ENCODE results near the gene OLA1. TPM values are rescaled to one million over a fixed set of nuclear protein-coding genes. Genes with fewer than 3 reads are reported as not detected.

Gene OLA1
- total RNA-seq, 1 experiment from 2014 or later, result 126 TPM

DNA sequence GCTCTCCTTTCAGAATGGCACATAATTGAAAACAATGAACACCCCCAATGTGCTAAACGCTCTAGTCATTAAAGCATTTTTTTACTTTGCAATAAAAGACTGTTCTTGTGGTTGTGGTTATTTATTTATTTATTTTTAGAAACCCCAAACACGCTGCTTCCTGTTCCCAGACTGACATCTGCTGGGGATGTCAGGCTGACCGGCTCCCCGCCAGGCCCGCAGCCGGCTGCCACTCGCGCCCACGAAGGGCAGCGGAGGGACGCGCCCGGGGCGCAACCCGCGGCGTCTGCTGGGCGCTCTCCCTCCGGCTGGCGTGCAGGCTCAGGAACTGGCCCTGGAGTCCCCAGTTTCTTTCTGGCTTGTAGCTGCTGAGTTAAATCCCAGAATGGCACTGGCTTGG is 200.1 kb downstream of the OLA1 start:
- Histone ChIP-seq H3K9me3 (ENCODE audit: control insufficient read depth, insufficient read depth, low read depth, low read length) (no peaks in the 10 kb centered on the region), H3K4me3 (ENCODE audit: low read depth in 2 of 2, low read length in 2 of 2) (no peak overlapping the region), H3K27me3 (ENCODE audit: control insufficient read depth, insufficient read depth, low read length) (no peaks in the 10 kb centered on the region), H3K36me3 (ENCODE audit: control insufficient read depth, insufficient read depth, low read length) (no peaks in the 10 kb centered on the region), H3K27ac (ENCODE audit: low read length) (no peak overlapping the region), H3K4me1 (ENCODE audit: control insufficient read depth, insufficient read depth, low read length) (0 out of 2 replicates have a peak, but pooled peaks cover 2% of the 10 kb centered on the region)
- ATAC-seq, result no peak
- in situ Hi-C loops (cut with HindIII; ENCODE audit: low pct_unique_long_range_greater_than_20kb, low sequenced_read_pairs) (no loop called here), intact Hi-C loops (cut with micrococcal nuclease; ENCODE audit: unreplicated experiment) (no loop called here)
- CTCF ChIA-PET, result no interaction called here
- no peak for DNase-seq (ENCODE audit: low read depth, low spot score)
- no peak for TF ChIP-seq TCF7L2 (IDR thresholded peaks at IDR 0.05; ENCODE audit: low read depth, low read length)
- no peak for TF ChIP-seq POLR2AphosphoS5 (IDR thresholded peaks at IDR 0.05; ENCODE audit: low read depth, low read length)
- no peak for TF ChIP-seq SIN3A (IDR thresholded peaks at IDR 0.05; ENCODE audit: borderline replicate concordance, insufficient read depth, low read depth, low read length)
- TF ChIP-seq, protein P1, sequence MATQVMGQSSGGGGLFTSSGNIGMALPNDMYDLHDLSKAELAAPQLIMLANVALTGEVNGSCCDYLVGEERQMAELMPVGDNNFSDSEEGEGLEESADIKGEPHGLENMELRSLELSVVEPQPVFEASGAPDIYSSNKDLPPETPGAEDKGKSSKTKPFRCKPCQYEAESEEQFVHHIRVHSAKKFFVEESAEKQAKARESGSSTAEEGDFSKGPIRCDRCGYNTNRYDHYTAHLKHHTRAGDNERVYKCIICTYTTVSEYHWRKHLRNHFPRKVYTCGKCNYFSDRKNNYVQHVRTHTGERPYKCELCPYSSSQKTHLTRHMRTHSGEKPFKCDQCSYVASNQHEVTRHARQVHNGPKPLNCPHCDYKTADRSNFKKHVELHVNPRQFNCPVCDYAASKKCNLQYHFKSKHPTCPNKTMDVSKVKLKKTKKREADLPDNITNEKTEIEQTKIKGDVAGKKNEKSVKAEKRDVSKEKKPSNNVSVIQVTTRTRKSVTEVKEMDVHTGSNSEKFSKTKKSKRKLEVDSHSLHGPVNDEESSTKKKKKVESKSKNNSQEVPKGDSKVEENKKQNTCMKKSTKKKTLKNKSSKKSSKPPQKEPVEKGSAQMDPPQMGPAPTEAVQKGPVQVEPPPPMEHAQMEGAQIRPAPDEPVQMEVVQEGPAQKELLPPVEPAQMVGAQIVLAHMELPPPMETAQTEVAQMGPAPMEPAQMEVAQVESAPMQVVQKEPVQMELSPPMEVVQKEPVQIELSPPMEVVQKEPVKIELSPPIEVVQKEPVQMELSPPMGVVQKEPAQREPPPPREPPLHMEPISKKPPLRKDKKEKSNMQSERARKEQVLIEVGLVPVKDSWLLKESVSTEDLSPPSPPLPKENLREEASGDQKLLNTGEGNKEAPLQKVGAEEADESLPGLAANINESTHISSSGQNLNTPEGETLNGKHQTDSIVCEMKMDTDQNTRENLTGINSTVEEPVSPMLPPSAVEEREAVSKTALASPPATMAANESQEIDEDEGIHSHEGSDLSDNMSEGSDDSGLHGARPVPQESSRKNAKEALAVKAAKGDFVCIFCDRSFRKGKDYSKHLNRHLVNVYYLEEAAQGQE (IDR thresholded peaks at IDR 0.05; ENCODE audit: insufficient read depth in 1 of 2, low read depth in 2 of 2, low read length in 1 of 2), result no peak
- TF ChIP-seq, protein P2, sequence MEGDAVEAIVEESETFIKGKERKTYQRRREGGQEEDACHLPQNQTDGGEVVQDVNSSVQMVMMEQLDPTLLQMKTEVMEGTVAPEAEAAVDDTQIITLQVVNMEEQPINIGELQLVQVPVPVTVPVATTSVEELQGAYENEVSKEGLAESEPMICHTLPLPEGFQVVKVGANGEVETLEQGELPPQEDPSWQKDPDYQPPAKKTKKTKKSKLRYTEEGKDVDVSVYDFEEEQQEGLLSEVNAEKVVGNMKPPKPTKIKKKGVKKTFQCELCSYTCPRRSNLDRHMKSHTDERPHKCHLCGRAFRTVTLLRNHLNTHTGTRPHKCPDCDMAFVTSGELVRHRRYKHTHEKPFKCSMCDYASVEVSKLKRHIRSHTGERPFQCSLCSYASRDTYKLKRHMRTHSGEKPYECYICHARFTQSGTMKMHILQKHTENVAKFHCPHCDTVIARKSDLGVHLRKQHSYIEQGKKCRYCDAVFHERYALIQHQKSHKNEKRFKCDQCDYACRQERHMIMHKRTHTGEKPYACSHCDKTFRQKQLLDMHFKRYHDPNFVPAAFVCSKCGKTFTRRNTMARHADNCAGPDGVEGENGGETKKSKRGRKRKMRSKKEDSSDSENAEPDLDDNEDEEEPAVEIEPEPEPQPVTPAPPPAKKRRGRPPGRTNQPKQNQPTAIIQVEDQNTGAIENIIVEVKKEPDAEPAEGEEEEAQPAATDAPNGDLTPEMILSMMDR (IDR thresholded peaks at IDR 0.05), result no peak
- POLR2A ChIA-PET, result no interaction called here
- BruUV-seq (replicated peaks), result no TSS peak

DNA sequence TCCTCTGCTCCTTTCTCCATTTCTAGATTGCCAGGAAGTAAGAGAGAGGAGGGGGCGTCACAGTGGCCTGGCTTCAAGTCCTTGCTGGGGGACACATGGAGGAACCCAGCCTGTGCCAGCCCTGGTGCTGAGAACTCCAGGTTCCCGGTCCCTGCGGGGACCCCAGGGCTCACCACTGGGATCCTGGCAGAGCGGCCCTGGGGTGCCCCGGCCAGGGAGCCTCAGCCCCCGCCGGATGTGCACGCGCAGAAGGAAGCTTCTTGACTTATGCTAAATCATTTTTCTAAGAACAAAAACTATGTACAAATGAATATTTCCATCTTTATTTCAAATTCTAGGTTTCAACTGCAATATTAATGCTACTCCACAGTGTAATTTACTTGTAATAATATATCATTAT is 200.6 kb downstream of the OLA1 start:
- no peaks in the 10 kb centered on the region for H3K9me3 ChIP-seq (ENCODE audit: control insufficient read depth, insufficient read depth, low read depth, low read length)
- no peaks in the 10 kb centered on the region for H3K36me3 ChIP-seq (ENCODE audit: control insufficient read depth, insufficient read depth, low read length)
- CTCF ChIA-PET, result no interaction called here
- no TSS peak for BruUV-seq (replicated peaks)
- no peak overlapping the region for H3K27ac ChIP-seq (ENCODE audit: low read length)
- intact Hi-C loops (cut with micrococcal nuclease; ENCODE audit: unreplicated experiment) (no loop called here), in situ Hi-C loops (cut with HindIII; ENCODE audit: low pct_unique_long_range_greater_than_20kb, low sequenced_read_pairs) (no loop called here)
- DNase-seq (ENCODE audit: low read depth, low spot score), result no peak
- no peak for ATAC-seq
- no peaks in the 10 kb centered on the region for H3K4me1 ChIP-seq (ENCODE audit: control insufficient read depth, insufficient read depth, low read length)
- H3K27me3 ChIP-seq (ENCODE audit: control insufficient read depth, insufficient read depth, low read length), result no peaks in the 10 kb centered on the region
- no peak for TF ChIP-seq SIN3A (IDR thresholded peaks at IDR 0.05; ENCODE audit: borderline replicate concordance, insufficient read depth, low read depth, low read length)
- TF ChIP-seq, protein P1 (IDR thresholded peaks at IDR 0.05; ENCODE audit: insufficient read depth in 1 of 2, low read depth in 2 of 2, low read length in 1 of 2), result no peak
- no peak for TF ChIP-seq POLR2AphosphoS5 (IDR thresholded peaks at IDR 0.05; ENCODE audit: low read depth, low read length)
- TF ChIP-seq TCF7L2 (IDR thresholded peaks at IDR 0.05; ENCODE audit: low read depth, low read length), result no peak
- TF ChIP-seq, protein P2 (IDR thresholded peaks at IDR 0.05), result no peak
- POLR2A ChIA-PET, result no interaction called here
- no peak overlapping the region for H3K4me3 ChIP-seq (ENCODE audit: low read depth in 2 of 2, low read length in 2 of 2)
